Neutrophil (primary cell): ENCODE results near the gene PROSER1.

Experiments
- H3K27ac ChIP-seq: fragments of 200-600 bp; sonication (generic); 2 replicates; pipeline ENCODE4 v1.5.1; 2016; ENCODE audit warnings: mild to moderate bottlenecking, moderate library complexity
- H3K27me3 ChIP-seq: fragments of 200-600 bp; sonication (generic); 2 replicates; pipeline ENCODE4 v1.6.0; 2016; ENCODE audit warnings: mild to moderate bottlenecking
- H3K36me3 ChIP-seq: fragments of 200-600 bp; sonication (generic); 2 replicates; pipeline ENCODE4 v1.5.1; 2017
- H3K4me1 ChIP-seq, 2 experiments: fragments of 200-600 bp in 1 of 2; sonication (generic) in 1 of 2; 1 replicate in 1 of 2; 2 replicates in 1 of 2; pipeline versions ENCODE4 v1.5.1 to v1.6.1; 2013 to 2016; ENCODE audit warnings: low read depth in 1 of 2, low read length in 1 of 2, mild to moderate bottlenecking in 1 of 2, moderate library complexity in 1 of 2; ENCODE audit not compliant: control insufficient read depth in 1 of 2, insufficient read depth in 1 of 2
- H3K4me3 ChIP-seq, 2 experiments: fragments of 200-600 bp in 1 of 2; sonication (generic) in 1 of 2; 1 replicate in 1 of 2; 2 replicates in 1 of 2; pipeline ENCODE4 v1.5.1; 2013 to 2016; ENCODE audit warnings: low read depth in 1 of 2, low read length in 1 of 2, mild to moderate bottlenecking in 1 of 2, moderate library complexity in 1 of 2
- H3K9me3 ChIP-seq: fragments of 200-600 bp; sonication (generic); 2 replicates; pipeline ENCODE4 v1.5.1; 2016
- CTCF ChIP-seq: fragments of 200-600 bp; sonication (generic); IDR thresholded peaks from 2 replicates; pipeline ENCODE4 v1.5.1; 2016; ENCODE audit warnings: antibody characterized with exemption

The PROSER1 gene

GRCh38 chr13:38965281-38965680 is 72.6 kb downstream of the PROSER1 start:
- no peaks in the 10 kb centered on the region for H3K9me3 ChIP-seq
- no peak overlapping the region for H3K27ac ChIP-seq
- no peaks in the 10 kb centered on the region for H3K36me3 ChIP-seq
- TF ChIP-seq CTCF = no peak
- no peaks in the 10 kb centered on the region for H3K27me3 ChIP-seq
- H3K4me1 ChIP-seq = no peaks in the 10 kb centered on the region
- H3K4me3 ChIP-seq = no peak overlapping the region

- no peaks in the 10 kb centered on the region for H3K4me1 ChIP-seq
- TF ChIP-seq CTCF = no peak
- no peaks in the 10 kb centered on the region for H3K9me3 ChIP-seq
- no peaks in the 10 kb centered on the region for H3K36me3 ChIP-seq
- no peaks in the 10 kb centered on the region for H3K27me3 ChIP-seq
- H3K27ac ChIP-seq = no peak overlapping the region
- H3K4me3 ChIP-seq = no peak overlapping the region
Observed at GRCh38 chr13:38960175-38960574, 77.7 kb downstream of the PROSER1 start.
